HG03565 (cell line): ENCODE data around the gene TCEAL7.
"Not testable (repeated sequence)": the region's sequence is repeated elsewhere in the genome, so short reads cannot be mapped to it uniquely, and the experiment has no call there.

Source experiments
- ATAC-seq: cut with Tn5 transposase; IDR thresholded peaks from one replicate; pipeline ENCODE4 v1.9.1; 2021; ENCODE audit warnings: mild to moderate bottlenecking, moderate library complexity; ENCODE audit not compliant: unreplicated experiment

TCEAL7 gene, protein sequence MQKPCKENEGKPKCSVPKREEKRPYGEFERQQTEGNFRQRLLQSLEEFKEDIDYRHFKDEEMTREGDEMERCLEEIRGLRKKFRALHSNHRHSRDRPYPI

DNA sequence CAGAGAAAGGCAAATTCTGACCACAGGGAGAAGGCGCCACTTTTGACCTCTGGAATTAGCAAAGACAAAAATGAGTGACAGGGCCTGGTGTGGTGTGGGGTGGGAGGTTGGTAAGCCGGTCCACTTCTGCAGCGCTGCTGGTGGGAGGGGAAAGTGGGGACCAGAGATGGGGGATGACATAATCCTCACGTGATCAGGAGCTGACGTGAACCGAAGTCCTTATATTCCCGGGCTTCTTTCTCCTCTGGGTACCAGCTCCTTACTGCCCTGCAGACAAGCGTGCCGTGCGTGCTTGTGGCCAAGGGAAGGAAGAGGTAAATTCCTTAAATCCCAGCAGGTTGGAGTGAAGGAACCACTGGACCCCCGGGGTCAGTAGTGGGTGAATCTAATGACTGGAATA is at the start of gene TCEAL7:
Gene TCEAL7, plus strand, starts transcription at position 249 of the 400 bp plus-strand sequence. CDS start 1,165 bp downstream, outside the sequence.
- no peak for ATAC-seq

DNA sequence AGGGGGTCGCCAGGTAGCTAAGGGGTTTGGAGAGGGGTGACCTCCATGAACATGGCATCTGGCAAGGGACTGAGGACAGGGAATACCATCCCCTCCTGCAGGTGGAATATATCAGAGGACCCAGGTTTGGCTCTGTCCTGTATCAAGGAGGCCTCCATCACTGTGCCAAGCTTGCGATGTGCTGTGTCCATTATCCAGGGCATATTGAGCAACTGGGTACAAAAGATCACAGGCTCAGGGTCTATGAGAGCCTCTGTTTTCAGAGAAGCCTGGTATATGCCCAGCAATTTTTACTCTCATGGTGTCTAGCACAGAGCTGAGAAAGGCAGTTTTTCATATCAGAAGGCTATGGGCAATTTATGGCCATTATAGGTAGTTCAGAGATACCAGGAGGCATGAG is 36.9 kb upstream of the TCEAL7 start:
- ATAC-seq = no peak

DNA sequence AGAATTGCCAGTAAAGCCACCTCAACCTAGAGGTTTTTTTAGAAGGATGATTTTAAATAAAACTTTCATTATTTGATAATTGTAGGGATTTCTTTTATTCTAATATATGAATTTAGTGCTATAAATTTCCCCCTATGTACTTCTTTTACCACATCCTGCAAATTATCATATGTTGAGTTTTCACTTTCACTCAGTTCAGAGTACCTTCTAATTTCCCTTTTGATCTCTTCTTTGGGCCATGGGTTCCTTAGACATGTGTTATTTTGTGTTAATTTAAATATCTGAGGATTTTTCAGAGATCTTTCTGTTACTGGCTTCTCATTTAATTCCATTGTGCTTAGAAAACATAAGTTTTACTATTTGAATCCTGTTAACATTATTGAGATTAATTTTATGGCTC is 25.3 kb upstream of the TCEAL7 start:
- no peak for ATAC-seq

DNA sequence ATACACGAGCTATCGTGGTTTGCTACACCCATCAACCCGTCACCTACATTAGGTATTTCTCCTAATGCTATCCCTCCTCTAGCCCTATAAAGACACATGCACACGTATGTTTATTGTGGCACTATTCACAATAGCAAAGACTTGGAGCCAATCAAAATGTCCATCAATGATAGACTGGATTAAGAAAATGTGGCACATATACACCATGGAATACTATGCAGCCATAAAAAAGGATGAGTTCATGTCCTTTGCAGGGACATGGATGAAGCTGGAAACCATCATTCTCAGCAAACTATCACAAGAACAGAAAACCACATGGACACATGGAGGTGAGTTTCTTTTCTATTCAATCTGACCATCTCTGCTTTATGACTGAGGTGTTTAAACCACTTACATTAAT is 24.4 kb upstream of the TCEAL7 start:
- not testable (repeated sequence) for ATAC-seq

DNA sequence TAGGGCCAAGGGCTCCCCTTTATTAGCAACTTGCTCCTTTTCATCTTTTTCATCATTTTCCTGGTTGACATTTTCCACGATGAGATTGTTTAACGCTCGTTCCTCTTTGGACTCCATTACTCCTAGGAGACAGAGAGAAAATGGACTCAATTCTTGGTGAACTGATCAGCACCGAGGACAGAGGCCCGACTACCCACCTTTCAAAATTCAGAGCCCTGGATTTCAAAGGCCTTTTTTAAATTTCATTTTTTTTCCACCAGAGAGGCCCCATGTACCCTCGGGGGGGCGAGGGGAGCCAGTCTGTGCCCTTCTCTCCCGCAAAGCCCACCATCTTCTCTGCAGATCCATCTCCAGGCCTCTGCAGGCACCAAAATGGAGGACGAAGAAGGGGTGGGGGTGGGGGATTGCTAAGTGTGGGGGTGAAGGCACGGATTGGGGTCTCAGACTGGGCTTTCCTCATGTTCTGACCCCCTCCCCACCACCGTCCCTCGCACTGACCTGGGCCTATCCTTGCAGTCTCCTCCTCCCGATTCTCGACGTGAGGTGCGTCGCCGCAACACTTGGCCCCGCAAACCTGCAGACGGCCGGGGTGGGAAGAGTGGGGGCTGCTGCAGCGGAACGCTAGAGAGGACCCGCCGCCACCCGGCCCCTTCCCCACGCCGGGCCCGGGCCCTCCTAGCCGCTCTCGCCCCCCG is 20.0 kb upstream of the TCEAL7 start:
- ATAC-seq = no peak

DNA sequence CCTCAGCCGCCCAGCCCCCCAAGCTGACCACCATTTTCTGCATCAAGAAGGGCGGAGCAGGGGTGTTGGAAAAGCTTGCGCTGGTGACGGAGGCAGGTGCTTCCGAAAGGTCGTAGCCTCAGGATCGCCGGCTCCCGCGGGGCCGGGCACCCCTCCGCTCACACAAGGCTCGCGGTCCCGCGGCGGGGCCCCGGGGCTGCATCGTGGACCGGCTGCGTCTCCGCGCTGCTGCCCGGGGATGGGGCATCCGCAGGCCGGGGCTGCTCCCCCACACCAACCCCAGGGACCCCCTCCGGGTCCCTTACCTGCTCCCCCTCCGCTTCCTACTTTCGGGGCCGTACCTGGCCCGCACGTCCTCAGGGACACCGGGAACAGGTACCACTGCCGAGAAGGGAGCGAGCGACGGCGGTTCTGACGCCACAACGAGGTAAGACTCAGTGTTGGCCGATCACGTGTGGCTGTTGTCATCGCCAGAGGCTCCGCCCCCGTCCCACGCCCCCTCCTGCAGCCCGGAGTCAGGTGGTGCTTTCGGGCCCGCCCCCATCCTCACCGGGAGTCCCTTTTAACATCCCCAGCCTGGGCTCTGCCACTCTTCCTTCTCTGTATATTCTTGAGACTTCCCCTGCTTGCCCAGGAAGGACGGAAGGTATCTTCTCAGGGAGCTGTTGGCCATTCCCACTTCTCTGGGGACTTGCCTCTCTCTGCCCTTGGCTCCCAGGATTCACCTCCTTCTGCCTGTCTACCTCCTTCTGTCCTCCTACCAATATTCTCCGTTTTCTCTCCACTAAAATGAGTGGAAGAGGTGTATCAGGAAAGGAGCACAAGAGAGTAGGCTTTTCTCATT is 19.3 kb upstream of the TCEAL7 start, which contains the start of gene BEX2:
Gene BEX2, minus strand, starts transcription at position 436 of the 844 bp plus-strand sequence. CDS start 1,014 bp downstream, outside the sequence.
- peak; percentile 92 for ATAC-seq

DNA sequence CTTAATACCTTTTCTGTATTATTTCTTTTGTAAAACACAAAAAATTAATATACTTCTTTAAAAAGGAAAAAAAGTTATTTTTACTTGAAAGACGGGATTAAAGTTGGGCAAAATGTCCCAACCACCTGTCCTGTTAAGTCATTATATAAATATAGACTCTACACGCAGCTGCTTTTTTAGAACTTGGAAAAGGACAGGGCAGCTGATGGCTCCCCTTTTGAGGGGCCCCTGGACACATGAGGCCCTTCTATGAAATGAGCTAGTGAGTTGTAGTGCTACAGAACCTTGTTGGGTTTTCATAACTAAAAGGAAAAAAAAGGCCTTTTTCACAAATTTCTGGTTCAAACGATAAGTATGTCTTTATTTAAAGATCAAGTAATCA is 18.6 kb upstream of the TCEAL7 start:
- no peak for ATAC-seq

DNA sequence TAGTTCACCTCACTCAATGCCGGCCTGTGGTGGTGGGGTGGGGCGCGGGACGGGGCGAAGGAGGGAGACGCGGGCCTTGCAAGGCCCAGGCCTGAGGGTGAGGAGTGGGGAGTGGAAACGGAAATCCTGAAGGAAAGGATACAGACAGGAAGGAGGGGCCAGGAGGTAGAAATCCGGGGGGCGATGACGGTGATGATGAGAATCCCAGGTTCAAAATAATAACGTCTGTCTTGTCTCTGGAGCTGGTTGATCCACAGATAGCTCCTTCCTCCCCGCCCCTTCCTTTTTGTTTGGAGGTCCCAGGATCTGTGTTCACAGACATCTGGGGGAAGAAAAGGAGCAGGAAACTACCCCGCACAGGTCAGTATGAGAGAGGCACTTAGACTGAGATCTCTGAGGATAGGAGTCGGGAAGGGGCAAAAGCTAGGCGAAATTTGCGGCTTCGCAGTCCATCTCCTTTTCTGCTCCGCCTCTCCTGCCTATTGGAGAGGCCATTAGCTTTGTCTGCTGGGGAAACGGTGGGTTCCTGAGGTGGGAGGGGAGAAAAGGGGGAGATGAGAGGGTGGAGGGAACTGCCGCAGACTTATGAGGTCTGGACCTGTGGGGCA is 746 bp downstream of the TCEAL7 start:
- no peak for ATAC-seq

DNA sequence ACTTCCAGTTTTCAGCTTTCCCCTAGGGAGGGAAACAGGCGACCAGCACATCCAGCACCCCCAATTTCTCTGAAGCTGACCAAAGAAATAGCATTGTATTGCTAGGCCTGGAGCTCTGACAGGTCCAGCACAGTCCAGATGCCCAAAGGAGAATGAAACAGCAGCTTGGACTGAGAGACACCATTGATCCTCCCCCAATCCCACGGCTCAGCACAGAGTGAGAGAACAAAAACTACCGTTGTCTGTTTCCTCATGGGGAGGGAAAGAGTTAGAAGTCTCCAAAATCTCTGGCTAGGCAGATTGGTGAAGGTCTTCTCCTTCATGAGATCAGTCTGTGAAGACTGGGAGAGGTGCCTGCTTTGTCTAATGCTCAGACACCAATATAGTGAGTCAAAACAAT is 8.6 kb downstream of the TCEAL7 start:
- ATAC-seq = no peak

DNA sequence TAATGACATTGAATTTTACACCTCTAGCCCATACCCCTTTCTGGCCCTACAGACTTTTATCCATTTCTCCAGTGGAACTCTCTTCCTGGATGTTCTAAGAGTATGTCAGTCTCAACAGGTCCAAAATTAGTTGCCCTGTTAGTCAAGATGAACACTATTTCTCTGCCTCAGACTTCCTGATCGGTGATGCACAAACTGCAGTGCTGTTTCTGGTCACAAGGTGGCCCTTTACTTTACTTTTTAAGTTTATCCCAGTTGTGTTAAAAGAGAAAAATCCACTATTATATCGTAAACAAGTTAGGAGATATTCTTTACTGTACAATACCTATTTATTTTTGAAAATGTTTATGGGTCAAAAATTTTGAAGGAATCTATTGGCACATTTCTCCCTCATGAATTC is 13.1 kb downstream of the TCEAL7 start:
- ATAC-seq = no peak

DNA sequence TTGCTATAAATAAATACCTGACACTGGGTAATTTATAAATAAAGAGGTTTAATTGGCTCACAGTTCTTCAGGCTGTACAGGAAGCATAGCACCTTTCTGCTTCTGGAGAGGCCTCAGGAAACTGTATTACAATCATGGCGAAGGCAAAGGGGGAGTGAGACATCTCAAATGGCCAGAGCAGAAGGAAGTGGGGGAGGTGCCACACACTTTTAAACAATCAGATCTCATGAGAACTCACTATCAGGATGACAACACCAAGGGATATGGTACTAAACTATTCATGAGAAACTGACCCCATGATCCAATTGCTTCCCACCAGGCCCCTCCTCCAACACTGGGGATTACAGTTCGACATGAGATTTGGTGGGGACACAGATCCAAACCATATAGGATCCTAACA is 14.6 kb downstream of the TCEAL7 start:
- no peak for ATAC-seq

DNA sequence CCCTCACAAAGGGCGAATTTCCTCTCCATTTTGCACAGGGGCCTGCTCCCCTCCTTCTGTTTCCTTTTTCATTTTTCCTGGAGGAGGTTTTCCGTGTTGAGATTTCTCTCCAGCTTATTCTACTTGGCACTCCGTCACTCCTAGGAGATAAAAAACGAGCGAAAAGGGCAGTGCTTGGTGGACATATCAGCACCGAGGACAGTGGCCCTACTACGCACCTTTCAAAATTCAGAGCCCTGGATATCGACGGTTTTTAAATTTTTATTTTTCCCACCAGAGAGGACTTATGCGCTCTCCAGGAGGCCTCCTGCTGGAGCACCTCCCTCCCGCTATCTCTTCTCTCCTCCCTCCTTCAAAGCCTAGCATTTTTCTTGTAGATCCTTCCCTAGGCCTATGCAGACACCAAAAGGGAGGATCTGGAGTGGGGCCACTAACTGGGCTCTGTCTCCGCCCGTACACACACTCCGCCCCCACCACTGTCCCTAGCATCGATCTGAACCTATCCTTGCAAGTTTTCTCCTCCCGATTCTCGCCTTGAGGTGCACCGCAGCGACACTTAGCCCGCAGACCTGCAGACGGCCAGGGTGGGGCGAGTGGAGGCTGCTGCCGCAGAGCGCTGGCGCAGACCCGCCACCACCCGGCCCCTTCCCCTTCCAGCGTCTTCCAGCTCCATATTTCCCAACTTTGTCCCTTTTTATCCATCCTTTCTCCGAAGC is 17.8 kb downstream of the TCEAL7 start:
- ATAC-seq = no peak

DNA sequence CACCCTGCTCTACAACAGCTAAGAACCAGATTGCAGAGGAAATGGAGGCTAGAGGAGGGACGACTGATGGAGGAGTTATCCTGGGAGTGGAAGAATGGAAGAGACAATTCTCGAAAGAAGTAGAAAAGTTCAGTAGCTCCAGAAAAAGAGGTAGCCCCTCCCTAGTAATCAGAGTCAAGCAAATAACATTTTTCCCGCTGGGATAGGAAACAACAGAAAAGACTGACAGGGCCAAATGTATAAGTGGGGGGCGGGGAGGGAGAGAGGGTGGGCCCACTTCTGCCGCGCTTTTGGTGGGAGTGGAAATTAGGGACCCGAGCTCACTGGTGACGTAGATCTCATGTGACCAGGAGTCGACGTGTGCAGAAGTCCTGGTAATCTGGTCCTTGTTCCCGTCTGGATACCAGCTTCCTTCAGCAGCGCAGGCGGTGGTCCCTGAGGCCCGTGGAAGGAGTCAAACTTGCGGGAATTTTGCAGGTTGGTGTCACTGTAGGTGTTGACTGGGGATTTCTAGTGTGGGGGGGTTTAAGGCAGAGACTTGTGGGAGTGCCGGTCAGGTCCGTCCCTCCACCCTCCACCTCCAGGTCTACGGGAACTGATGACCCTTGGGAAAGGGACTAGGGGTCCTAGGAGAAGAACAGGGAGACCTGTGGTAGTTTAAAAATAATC is 26.2 kb downstream of the TCEAL7 start, which contains the start of gene TCEAL9:
Gene TCEAL9, plus strand, starts transcription at position 377 of the 669 bp plus-strand sequence. CDS start 1,179 bp downstream, outside the sequence.
- ATAC-seq = no peak

DNA sequence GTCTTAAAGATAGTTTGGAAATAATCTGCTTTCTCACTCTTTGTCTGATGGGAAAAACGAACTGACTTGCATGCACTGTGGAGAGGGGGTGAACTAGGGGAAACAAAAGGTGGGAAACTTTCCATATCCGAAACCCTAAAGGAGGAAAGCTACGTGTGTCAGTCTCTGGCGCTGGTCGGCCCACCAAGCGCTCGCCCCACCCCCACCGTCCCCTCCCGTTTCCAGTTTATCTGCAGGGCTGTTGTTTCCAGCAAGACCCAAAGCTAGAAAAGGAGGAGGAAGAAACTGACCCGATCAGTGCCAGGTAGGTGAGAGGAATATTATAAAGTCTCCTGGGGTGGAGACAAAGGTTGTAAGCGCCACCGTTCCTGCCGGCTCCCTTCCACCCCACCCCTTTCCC is 26.8 kb downstream of the TCEAL7 start:
- ATAC-seq = no peak

DNA sequence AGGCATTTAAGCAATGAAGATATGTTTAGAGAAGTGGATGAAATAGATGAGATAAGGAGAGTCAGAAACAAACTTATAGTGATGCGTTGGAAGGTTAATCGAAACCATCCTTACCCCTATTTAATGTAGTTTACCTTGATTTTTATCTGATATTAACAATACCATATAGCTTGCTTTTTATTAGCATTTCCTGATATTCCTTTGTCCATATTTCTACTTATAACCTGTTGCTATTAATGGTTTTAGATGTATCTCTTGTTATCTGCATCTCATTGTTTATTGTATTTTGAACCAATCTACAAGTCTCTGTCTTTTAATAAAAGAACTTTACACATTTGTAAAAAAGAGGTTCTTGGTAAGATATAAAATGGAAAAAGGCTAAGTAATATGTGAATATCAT is 27.8 kb downstream of the TCEAL7 start:
- ATAC-seq = no peak

DNA sequence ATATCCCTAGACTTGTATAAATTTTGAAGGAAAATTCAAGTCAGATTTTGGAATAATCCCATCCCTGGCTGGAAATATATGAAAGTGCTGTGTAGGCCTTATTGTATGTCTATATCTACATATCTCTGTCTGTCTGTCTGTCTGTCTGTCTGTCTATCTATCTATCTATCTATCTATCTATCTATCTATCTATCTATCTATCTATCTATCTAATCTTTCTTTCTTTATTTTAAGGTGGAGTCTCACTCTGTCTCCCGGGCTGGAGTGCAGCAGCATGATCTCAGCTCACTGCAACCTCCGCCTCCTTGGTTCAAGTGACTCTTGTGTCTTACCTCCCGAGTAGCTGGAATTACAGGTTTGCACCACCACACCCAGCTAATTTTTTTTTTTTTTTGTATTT is 29.6 kb downstream of the TCEAL7 start:
- ATAC-seq = not testable (repeated sequence)

DNA sequence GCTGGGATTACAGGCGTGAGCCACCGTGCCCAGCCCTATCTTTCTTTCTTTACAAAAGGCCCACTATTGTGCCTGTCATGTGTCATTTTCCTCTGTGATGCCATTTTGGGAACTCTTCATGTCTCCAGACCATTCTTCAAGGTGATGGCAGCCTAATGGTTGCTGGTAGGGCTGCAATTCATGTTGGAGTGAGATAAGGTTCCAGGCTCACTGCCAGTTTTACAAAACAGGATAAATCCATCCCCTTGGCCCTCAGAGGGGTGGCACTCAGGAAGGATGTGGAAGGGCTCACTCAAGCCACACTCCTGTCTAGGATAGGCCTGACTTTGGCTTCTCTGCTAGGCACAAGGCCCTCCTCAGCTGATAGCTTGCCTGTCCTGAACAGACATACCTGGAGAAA is 30.1 kb downstream of the TCEAL7 start:
- no peak for ATAC-seq

DNA sequence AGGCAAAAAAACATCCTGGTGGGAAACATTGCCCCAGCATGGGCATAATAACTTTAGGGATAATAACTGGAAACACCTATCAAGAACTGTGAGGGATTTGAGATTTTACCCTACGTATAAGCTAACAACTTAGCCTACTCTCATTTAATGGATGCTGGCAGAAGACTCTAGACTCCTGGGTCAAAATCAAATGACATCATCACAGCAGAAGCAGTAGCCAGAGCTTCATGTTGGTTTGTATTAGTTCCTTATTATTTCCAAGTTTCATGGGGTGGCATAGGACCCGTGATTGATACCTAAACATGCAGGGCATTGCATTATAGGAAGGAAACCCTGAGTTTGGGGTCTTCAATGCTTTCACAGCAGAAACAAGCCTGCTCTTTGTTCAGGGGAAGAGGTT is 30.9 kb downstream of the TCEAL7 start:
- no peak for ATAC-seq

DNA sequence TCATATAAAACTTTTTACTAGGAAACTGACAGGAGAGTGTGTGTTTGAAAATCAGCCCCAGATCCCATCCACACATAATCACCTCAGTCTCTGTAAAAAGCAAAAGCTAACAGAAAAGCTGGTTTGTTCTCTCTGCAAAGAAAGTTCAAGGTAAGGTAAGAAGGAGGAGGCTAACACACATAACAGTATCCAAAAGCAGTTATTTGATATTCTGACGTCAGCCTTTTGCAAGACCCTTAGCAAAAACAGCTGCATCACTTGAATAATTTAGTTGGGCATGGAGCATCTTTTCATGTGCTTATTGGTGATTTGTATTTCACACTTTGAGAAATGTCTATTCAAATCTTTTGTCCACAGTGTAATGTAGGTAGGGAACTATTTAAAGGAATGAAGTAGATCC is 31.8 kb downstream of the TCEAL7 start:
- no peak for ATAC-seq

DNA sequence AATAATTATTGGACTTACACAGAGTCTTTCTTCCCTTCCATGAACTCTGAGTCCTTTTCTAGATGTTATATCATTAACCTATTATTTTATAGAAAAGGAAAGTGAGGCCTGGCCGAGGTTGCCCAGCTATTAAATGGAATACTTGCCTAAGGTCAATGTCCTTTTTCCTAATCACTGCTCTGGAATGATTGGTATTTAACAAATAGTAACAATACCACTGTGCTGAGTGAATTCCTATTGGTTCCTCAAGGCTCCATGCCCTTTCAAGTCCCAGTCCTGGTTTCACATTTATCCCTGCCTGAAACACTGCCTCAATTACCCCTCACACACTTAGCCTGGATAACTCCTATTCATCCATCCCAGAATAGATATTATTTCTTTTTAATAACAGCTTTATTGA is 32.4 kb downstream of the TCEAL7 start:
- no peak for ATAC-seq
